Prostate gland (tissue), 2 donors: ENCODE data around the gene UQCRC2.

Source experiments
- POLR2A ChIP-seq: fragments of 450-650 bp; IDR thresholded peaks from one replicate; pipeline ENCODE4 v1.6.1; 2016; ENCODE audit warnings: antibody characterized with exemption, mild to moderate bottlenecking
- POLR2AphosphoS5 ChIP-seq: sonication (generic); formaldehyde crosslinking; IDR thresholded peaks from one replicate; pipeline ENCODE4 v1.6.1; 2017; ENCODE audit warnings: antibody characterized with exemption
- TF ChIP-seq, protein P1 (sequence below), 4 experiments: fragments of 200-600 bp in 2 of 4; fragments of 450-650 bp in 2 of 4; sonication (generic) in 2 of 4; IDR thresholded peaks; 1 replicate in 3 of 4; 2 replicates in 1 of 4; pipeline ENCODE4 v1.5.1; 2016 to 2019; ENCODE audit warnings: antibody characterized with exemption in 4 of 4, mild to moderate bottlenecking in 2 of 4, moderate library complexity in 2 of 4

- TF ChIP-seq, protein P1, sequence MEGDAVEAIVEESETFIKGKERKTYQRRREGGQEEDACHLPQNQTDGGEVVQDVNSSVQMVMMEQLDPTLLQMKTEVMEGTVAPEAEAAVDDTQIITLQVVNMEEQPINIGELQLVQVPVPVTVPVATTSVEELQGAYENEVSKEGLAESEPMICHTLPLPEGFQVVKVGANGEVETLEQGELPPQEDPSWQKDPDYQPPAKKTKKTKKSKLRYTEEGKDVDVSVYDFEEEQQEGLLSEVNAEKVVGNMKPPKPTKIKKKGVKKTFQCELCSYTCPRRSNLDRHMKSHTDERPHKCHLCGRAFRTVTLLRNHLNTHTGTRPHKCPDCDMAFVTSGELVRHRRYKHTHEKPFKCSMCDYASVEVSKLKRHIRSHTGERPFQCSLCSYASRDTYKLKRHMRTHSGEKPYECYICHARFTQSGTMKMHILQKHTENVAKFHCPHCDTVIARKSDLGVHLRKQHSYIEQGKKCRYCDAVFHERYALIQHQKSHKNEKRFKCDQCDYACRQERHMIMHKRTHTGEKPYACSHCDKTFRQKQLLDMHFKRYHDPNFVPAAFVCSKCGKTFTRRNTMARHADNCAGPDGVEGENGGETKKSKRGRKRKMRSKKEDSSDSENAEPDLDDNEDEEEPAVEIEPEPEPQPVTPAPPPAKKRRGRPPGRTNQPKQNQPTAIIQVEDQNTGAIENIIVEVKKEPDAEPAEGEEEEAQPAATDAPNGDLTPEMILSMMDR (IDR thresholded peaks at IDR 0.05): no peak
- no peak for TF ChIP-seq POLR2A
- no peak for TF ChIP-seq POLR2AphosphoS5
Observed at GRCh38 chr16:22014271-22014873, 61.2 kb downstream of the UQCRC2 start.
